Measurements from ENCODE around the gene TASP1.
A peak's percentile ranks its signal among the peaks of the same experiment; 100 is the strongest.
"Not testable (repeated sequence)": the region's sequence is repeated elsewhere in the genome, so short reads cannot be mapped to it uniquely, and the experiment has no call there.

TASP1 gene

GRCh38 chr20:13638496-13639149 lies at the start of gene TASP1:
TASP1 (minus strand) TSS chr20:13638932; CDS start chr20:13630078, 8,854 bp downstream.
- peak; percentile 93 for DNase-seq (ENCODE audit: low spot score)

DNA sequence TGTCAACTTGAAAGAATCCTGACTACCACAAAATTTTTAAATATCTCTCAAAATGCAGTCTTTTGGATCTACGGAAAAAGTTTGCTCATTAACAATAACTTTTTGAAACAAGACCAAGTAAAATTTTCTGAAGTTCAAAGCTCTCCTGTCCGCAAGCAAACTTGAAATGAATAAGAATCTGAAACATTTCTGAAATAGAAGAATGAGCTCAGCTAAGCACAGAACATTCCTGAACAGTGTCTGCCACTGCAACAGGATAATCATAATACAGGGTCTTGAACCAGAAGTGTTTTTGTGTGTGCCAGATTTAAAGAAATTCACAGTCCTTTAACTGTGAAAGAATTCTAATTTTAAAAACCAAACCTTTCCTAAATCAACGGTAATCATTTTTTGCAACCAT lies 49.1 kb upstream of the TASP1 start:
- DNase-seq (ENCODE audit: low spot score) = no peak

- no peak for DNase-seq (ENCODE audit: low spot score)
Measured at GRCh38 chr20:13685623-13686022, 46.9 kb upstream of the TASP1 start.

- no peak for DNase-seq (ENCODE audit: low spot score)
Measured at GRCh38 chr20:13684566-13685222, 46.0 kb upstream of the TASP1 start.

DNA sequence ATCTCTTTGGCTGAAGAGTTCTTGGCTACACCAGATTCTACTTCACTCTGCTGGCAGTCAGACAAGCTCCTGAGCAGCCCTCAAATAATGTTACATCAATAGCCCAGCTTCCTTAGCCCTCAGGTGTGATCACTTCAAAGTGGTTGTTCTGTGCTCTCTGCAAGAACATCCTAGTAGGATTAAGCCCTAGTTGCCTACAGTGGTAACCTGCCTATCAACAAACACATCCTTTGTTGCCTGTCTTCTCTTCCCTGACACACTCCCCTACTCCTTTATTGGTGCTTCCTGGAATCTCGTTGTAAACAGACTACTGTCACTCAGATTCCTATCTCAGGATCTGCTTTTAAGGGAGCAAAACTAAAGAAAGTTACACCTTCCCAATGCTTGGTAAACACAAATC lies 45.1 kb upstream of the TASP1 start:
- no peak for DNase-seq (ENCODE audit: low spot score)

- DNase-seq (ENCODE audit: low spot score) = no peak
Measured at GRCh38 chr20:13681248-13682125, 42.8 kb upstream of the TASP1 start.

DNA sequence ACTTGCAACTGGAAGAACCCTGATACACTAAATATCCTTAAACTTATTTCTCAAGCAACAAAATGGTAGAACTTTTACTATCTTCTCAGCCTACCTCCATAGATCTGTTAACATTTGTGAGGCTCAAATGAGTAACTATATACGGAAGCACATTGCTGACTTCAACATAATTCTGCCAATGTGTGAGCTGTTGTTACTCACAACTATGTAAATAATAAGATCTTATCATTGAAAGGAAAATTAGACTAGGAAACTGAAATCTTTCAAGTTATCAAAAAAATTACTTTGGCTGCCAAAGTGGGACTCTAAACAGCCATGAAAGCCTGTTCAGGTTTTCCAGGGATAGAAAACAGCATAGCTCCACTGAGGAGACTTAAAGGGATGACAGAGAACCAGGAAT lies 40.2 kb upstream of the TASP1 start:
- no peak for DNase-seq (ENCODE audit: low spot score)

GRCh38 chr20:13677241-13677640 lies 38.5 kb upstream of the TASP1 start:
- no peak for DNase-seq (ENCODE audit: low spot score)

- DNase-seq (ENCODE audit: low spot score) = no peak
Measured at GRCh38 chr20:13676682-13677081, 38.0 kb upstream of the TASP1 start.

GRCh38 chr20:13672690-13673089 lies 34.0 kb upstream of the TASP1 start:
- no peak for DNase-seq (ENCODE audit: low spot score)

DNA sequence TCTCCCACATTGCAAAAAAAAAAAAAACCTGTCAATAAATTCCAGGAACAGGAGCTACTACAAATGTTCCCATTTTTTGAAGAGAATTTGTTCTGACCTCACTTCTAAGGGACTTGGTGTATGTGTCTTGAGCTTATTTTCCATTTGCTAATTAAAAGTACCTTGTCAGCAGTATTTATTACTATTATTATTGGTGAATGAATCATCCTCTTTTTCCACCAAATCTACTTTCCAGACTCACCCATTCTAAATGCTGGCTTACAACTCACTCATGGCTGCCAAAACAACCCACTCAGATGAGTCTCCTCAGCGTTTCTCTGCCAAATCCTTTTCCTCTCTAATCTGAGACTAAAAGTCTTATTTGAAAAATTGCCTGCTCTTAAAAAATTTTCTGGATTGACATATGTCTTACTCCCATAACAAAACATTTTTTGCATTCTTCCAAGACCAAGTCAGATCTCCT lies 33.2 kb upstream of the TASP1 start:
- no peak for DNase-seq (ENCODE audit: low spot score)

GRCh38 chr20:13671512-13671911 lies 32.8 kb upstream of the TASP1 start:
- DNase-seq (ENCODE audit: low spot score) = no peak

DNA sequence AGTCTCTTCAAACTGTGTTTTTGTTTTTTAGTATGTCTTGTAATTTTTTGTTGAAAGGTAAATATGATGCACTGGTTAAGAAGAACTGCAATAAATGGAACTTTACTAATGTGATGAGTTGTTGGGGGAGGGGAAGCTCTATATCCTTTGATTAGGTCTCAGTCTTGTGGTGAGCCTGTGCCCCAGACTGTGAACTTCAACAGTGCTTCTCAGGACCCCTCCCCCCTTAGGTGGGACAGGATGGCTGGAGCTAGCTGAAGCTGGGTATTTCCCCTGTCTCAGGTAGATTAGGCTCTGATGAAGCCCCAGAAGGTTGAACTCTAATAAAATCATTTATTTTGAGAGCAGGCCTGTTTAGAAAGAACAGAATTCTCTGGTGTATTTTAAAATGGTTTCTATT lies 31.4 kb upstream of the TASP1 start:
- no peak for DNase-seq (ENCODE audit: low spot score)

DNA sequence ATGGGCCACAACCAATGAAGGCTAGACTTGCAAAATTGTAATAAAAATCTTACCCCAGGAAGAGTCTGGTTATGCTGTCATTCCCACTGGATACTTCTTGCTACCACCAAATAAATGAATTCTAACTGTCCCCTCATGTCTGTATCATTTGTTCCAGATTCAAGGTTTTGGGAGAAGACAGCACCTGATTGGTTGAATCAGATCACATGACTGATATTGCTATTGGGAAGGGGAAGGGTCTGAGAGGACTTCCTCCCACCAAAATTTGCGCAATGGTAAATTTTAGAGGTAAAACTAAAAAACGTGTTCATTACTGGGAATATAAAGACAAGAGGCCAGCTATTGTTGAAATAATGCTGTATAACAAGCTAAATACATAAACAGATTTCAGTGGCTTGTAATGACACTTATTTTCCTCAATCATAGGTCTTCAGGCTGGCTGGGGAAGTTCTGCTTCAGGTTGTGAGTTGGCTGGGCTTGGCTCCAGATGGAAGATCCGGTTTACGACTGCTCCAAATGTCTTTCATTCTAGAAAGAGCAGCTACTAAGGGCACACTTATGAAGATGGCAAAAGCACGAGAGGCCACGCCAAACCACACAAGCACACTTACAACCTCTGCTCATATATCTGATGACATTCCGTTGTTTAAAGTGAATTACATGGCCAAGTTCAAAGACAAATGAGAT lies 27.1 kb upstream of the TASP1 start:
- no peak for DNase-seq (ENCODE audit: low spot score)

- DNase-seq (ENCODE audit: low spot score) = no peak
Measured at GRCh38 chr20:13661070-13661685, 22.4 kb upstream of the TASP1 start.

GRCh38 chr20:13659288-13659687 lies 20.6 kb upstream of the TASP1 start:
- DNase-seq (ENCODE audit: low spot score) = no peak

DNA sequence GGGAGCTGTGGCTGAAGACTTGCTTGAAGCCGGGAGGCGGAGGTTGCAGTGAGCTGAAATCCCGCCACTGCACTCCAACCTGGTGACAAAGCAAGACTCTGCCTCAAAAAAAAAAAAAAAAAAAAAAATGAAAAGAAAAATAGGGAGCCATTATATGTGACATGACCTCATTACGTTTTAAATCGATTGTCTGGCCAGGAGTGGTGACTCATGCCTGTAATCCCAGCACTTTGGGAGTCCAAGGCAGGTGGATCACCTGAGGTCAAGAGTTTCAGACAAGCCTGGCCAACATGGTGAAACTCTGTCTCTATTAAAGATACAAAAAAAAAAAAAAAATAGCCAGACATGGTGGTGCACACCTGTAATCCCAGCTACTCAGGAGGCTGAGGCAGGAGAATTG lies 19.3 kb upstream of the TASP1 start:
- not testable (repeated sequence) for DNase-seq (ENCODE audit: low spot score)

GRCh38 chr20:13656721-13657368 lies 18.1 kb upstream of the TASP1 start:
- no peak for DNase-seq (ENCODE audit: low spot score)

DNA sequence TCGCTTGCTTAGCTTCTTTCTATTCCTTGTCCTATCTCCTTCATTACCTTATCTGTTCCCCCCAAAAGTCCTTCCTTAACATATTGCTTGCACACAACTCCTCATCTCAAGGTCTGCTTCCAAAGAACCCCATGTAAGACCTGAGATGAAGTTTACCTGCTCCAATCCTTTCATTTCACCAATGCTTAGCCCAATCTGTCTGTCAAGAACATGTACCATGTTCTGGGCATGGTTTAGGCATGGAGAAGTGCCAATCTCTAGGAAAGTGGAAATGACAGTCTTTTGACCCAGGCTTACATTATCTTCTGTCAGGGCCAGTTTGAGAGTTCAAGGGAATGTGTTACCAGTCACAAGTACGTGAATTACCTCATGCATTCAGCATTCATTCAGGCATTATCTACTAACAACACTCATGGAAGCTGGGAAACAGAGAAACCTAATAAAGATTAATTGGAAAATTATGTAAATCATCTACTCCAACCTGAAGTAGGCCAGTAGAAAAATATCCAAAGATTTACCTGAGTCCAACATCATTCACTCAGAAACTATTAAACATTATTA lies 15.8 kb upstream of the TASP1 start:
- no peak for DNase-seq (ENCODE audit: low spot score)

- DNase-seq (ENCODE audit: low spot score) = no peak
Measured at GRCh38 chr20:13650474-13650873, 11.7 kb upstream of the TASP1 start.

All from globus pallidus (tissue), 1 donor.